Activated gamma-delta T cell treated with Interleukin-2 at 50 U/mL for 16 hours (primary cell): Measurements from ENCODE around the gene GRIPAP1.
A peak's percentile ranks its signal among the peaks of the same experiment; 100 is the strongest.

Source experiments
- DNase-seq: peaks from one replicate; pipeline ENCODE4 v3.0.0-alpha.2; 2020

Gene GRIPAP1

DNA sequence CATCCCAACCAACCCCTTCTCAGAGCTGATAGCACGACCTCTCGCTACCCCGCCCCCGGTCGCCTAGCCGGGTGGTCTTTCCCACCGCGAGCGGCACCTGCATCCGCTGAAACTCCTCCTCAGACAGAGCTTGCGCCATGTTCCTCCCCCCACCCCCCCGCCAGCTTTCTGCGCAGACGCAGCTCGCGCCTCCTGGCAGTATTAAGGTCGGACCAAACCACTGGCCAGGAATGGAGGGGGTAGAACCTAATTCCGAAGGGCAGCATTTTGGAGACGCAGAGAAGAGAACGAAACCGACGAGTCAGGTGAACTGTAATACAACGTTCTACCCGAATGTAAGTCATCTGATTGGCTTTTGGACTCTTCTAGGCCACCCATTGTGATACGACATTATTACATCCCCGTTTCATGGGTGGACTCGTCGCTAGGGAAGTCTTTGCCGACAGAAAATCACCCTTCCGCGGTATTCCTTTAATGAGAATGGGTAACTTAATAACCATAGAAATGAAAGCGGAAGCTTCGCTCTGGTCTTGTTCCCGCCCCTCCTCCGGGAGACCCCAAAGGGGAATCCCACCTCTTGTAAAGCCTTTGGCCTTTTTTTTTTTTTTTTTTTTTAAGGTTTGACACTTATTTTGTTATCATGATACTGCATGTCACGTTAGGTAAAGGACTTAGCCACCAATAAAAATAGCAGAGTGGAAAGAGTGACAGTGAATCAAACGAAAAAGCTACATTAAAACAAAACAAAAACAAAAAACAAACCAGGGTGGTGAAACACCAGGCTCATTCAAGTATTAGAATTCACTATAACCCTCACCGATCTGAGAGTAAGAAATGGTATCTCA, at the start of gene GRIPAP1:
Gene GRIPAP1, minus strand, starts transcription at position 174 of the 845 bp plus-strand sequence. Its CDS starts 35 bp downstream, at position 139.
- peak; percentile 72 for DNase-seq

GRCh38 chrX:49043987-49044281, 41.9 kb upstream of the GRIPAP1 start:
- DNase-seq = no peak

DNA sequence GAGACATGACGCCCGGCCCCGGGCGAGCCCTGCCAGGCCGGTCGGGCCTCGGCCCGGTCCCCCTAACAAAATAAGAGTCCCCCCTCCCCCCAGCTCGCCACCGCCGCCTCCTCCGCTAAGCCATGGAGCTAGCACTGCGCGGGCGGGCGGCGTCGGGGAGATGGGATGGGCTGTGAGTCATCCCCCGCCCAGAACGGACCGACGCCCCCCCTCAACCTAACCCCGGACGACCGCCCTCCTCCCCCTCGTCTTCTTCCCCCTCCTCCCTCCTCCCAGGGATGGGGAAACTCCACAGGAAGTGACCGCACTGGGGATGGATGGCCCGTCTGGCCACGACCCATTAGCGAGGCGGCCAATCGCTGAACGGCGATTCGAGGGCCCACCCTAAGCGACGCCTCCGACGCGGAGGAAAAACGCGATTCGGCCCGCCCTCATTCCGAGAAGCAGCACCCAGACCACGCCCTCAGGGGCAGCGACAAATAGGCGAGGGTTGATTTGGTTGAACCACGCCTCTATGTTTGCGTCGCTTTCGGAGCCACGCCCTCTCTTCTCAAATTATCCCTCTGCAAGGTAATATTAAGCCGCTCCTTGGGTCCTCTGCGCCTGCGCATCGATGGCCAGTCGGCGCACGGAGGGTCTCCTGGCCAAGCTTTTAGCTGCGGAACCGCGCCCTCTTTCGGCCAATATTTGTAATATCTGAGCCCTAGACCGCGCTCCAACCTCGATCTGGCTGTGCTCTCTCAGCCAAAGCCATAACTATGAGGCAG, 41.3 kb upstream of the GRIPAP1 start, which contains the start of gene TFE3:
Gene TFE3, minus strand, starts transcription at position 138 of the 767 bp plus-strand sequence. Its CDS starts 131 bp downstream, at position 7.
- peak; percentile 93 for DNase-seq

DNA sequence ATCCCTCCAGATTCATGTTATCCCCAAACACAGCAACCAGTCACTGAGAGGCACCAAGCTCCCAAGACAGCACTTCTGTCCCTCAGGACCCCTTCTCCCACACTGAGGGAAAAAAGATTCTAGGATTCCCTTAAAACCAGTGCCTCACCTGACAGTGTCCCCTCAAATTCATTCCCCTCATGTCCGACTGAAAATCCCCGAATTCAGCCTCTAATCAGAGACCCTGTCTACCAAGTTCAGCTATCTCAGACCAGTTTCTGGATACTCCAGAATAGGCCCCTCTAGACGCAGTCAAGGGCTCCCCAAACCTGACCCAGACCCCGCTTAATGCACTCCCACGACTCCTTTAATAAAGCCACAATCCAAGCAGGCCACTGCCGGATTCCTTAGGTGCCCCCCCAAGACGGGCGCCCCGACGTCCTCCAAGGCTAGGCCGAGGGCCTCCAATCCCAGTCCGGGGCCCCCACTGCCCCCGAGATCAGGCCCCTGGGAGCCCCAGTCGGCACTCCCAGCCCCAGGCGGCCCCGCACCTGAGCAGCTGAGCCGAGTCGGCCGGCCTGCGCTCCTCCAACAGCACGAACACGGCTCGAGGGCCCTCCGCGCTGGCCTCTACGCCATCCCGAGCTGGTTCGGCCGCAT, 40.6 kb upstream of the GRIPAP1 start:
- DNase-seq = peak; percentile 12

DNA sequence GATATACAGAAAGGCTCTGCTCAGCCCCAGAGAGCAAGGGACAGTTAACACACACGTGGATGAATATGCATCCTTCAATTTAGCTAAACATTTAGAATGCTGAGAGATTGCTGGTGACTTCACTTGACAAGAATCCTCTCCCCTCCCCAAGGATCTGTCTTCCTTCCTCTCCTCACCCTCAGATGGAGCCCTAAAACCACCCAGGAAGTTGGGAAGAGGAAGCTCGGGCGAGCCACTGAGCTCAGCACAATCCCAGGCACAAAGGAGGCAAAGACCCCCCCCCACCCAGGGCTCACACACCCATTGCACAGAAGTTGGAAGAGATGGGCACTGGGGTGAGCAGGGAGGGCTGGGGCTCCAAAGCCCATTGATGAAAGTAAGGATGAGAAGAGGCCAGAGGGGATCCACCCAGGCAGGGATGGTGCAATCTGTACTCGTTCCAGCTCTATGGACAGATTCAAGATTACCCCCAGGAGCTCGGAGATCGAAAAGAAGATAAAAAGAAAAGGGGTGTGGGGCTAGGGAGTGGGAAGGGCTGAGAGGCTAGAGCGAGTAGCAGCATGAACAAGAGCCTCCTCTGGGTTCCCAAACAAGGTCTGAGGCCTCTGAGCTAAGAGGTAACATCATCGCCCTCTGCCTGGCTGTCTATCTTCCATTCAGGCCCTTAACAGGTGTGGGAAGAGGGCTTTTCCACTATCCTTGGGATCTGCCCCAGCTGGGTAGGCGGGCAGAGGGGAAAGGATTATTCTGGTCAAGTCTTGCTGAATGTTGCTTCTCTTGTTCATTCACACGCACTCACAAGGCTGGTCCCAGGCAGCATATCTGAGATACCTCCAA, 39.9 kb upstream of the GRIPAP1 start:
- DNase-seq = no peak

GRCh38 chrX:49040376-49040955, 38.4 kb upstream of the GRIPAP1 start:
- DNase-seq = no peak

DNA sequence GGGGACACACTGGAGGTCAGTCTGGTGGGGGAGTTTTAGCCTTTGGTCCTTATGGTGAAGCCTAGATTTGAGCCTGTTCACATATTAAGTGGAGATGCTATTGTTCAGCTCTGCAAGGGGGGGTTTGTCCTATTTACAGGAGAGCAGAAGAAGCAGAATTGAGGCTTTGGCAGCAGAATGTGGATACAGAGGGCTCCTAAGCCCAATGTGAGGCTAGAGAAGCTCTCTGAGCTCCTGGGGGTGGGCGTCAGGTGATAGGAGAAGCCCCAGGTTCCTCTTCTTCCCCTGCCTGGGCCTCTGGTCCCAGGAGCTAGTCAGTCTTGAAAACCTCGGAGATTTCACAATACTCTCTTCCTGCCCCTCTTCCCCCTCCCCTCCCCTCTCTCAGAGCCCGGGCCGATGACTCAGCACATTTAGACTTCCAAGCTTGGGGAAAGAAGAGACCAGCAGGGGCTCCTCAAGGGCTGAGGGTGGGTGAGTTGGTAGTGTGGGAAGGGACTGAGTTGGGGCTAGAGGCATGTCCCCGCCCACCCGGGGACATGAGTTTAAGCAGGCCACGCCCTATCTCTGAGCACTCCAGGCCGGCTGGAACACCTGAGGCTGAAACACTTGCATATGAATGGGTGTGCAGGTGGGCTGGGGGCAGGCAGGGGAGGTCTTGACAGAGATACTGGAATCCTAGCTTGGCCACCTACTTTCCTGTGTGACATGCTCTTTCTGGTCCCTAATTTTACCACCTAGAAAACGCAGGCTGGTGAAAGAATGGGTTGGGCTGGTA, 37.7 kb upstream of the GRIPAP1 start:
- DNase-seq = peak; percentile 14

DNA sequence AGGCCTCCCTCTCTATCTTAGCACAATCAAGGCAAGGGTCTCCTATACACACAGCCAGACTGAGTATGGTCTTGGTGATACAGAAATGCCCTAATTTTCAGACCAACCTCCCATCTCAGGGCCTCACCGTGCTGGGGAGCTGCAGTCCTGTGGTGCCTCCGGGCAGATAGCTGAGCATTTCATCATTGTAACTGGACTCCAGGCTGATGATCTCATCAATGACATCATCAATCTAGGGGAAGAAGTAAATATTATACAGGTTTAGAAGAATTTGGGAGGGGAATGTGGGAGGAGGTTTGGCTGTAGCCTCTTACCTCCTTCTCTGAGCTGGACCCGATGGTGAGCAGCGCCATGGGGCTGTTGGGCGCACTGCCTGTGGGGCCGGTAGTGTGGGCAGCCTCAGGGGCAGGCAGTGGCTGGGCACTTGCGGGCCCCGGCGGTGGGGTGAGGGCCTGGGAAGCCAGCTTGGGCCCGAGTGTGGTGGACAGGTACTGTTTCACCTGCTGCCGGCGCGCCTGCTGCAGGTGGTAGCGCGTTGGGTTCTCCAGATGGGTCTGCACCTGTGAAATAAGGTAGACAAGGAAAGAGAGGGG, 35.9 kb upstream of the GRIPAP1 start:
- no peak for DNase-seq

- DNase-seq = no peak
These were observed 28.2 kb upstream of the GRIPAP1 start for GRCh38 chrX:49030283-49030682.

GRCh38 chrX:49029876-49030275, 27.8 kb upstream of the GRIPAP1 start:
- DNase-seq = no peak

DNA sequence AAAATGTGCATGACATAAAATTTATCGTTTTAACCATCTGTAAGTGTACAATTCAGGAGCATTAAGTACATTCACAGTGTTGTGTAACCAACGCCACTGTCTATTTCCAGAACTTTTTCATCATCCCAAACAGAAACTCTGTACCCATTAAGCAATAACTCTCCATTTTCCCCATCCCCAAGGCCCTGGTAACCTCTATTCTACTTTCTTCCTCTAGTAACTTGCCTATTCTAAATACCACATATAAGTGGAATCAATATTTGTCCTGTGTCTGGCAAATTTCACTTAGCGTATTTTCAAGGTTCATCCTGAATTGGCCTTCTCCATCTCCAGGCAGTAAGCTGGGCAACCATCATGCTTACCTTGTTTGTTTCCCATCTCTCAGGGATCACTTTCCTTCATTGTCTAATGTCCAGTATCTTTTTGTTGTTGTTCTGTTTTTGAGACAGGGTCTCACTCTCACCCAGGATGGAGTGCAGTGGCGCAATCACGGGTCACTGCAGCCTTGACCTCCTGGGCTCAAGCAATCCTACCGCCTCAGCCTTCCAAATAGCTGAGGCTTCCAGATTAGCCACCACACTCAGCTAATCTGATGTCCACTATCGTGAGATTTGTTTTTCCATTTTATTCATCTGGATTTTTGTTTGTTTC, 17.7 kb upstream of the GRIPAP1 start:
- DNase-seq = no peak

- DNase-seq = no peak
These were observed 17.0 kb upstream of the GRIPAP1 start for GRCh38 chrX:49019050-49019449.

DNA sequence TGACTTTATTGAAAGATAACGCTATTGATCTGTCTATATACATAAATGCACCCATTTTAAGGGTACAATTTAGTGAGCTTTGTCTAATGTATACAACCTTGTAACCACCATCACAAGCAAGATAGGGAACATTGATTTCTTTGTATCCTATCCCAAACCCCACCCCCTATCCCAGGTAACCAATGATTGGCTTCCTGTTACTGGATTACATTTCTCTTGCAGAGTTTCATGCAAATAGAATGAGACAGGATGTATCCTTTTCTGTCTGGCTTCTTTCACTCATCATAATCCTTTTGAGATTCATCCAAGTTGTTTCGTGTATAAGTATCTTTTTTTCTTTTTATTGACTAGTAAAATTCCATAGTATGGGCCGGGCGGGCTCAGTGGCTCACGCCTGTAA, 1.6 kb upstream of the GRIPAP1 start:
- DNase-seq = no peak

GRCh38 chrX:49001521-49002090, 458 bp downstream of the GRIPAP1 start:
- peak; percentile 34 for DNase-seq

- DNase-seq = no peak
These were observed 1.4 kb downstream of the GRIPAP1 start for GRCh38 chrX:49000636-49001035.

- no peak for DNase-seq
These were observed 3.0 kb downstream of the GRIPAP1 start for GRCh38 chrX:48999030-48999429.

DNA sequence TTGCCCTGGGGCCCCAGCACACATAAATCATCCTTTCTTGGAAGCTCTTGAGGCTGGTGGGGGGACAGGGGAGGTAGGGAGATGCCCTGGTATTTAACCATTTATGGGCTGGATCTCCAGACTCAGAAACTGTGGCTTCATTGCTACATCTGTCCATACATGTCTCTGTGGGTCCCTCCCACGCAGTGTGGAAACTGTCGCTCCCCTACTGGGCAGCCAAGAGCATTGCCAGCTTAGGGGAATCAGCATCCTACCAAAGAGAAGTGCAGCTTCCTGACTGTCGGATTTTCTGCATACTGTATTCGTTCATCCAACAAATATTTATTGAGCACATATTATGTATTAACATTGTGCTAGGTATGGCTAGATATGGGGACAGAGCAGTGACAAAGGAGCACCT, 3.7 kb downstream of the GRIPAP1 start:
- DNase-seq = no peak

- DNase-seq = no peak
These were observed 4.2 kb downstream of the GRIPAP1 start for GRCh38 chrX:48997865-48998264.

- DNase-seq = no peak
These were observed 4.6 kb downstream of the GRIPAP1 start for GRCh38 chrX:48997455-48997854.

GRCh38 chrX:48996969-48997368, 5.1 kb downstream of the GRIPAP1 start:
- DNase-seq = no peak
